H9 (cell line): ENCODE data around the gene POLD1. TPM values are rescaled to one million over a fixed set of nuclear protein-coding genes. Genes with fewer than 3 reads are reported as not detected.

Source experiments
- DNase-seq: peaks from one replicate; pipeline ENCODE4 v3.0.0-alpha.2; 2017
- H2AFZ ChIP-seq: one replicate; pipeline ENCODE4 v1.6.1; 2013; ENCODE audit warnings: mild to moderate bottlenecking, low read length, control low read depth, moderate library complexity
- H2AK5ac ChIP-seq: 2 replicates; pipeline ENCODE4 v1.6.1; 2013; ENCODE audit warnings: low read length, control low read depth, mixed read lengths; ENCODE audit not compliant: insufficient read length
- H2BK120ac ChIP-seq: one replicate; pipeline ENCODE4 v1.6.1; 2013; ENCODE audit warnings: low read depth, mild to moderate bottlenecking, low read length, control low read depth, inconsistent platforms; ENCODE audit not compliant: poor library complexity, severe bottlenecking
- H2BK12ac ChIP-seq: 2 replicates; pipeline ENCODE4 v1.6.1; 2013; ENCODE audit warnings: low read length, control low read depth, mixed read lengths, low read depth; ENCODE audit not compliant: insufficient read length
- H2BK15ac ChIP-seq: 2 replicates; pipeline ENCODE4 v1.6.1; 2013; ENCODE audit warnings: low read depth, low read length, control low read depth
- H2BK20ac ChIP-seq: one replicate; pipeline ENCODE4 v1.6.1; 2013; ENCODE audit warnings: low read depth, mild to moderate bottlenecking, low read length, control low read depth, inconsistent platforms; ENCODE audit not compliant: poor library complexity, severe bottlenecking
- H2BK5ac ChIP-seq: 2 replicates; pipeline ENCODE4 v1.6.1; 2013; ENCODE audit warnings: low read length, control low read depth, mixed read lengths; ENCODE audit not compliant: insufficient read length
- H3K14ac ChIP-seq: 2 replicates; pipeline ENCODE4 v1.6.1; 2013; ENCODE audit warnings: low read length, control low read depth; ENCODE audit not compliant: insufficient read depth
- H3K18ac ChIP-seq: 2 replicates; pipeline ENCODE4 v1.6.1; 2013; ENCODE audit warnings: low read depth, mild to moderate bottlenecking, mixed read lengths, low read length, control low read depth; ENCODE audit not compliant: insufficient read length
- H3K23ac ChIP-seq: 2 replicates; pipeline ENCODE4 v1.6.1; 2013; ENCODE audit warnings: low read length, control low read depth, mixed read lengths, low read depth; ENCODE audit not compliant: insufficient read length
- H3K23me2 ChIP-seq: 2 replicates; pipeline ENCODE4 v1.6.1; 2013; ENCODE audit warnings: low read depth, mild to moderate bottlenecking, mixed read lengths, low read length, control low read depth; ENCODE audit not compliant: insufficient read length, poor library complexity, severe bottlenecking
- H3K27ac ChIP-seq: 2 replicates; pipeline ENCODE4 v1.5.1; 2013; ENCODE audit warnings: low read length, control low read depth, mixed read lengths, low read depth; ENCODE audit not compliant: insufficient read length
- H3K27me3 ChIP-seq: 2 replicates; pipeline ENCODE4 v1.6.1; 2013; ENCODE audit warnings: low read length, control low read depth, inconsistent platforms; ENCODE audit not compliant: insufficient read depth
- H3K4ac ChIP-seq: 2 replicates; pipeline ENCODE4 v1.6.1; 2013; ENCODE audit warnings: low read depth, mild to moderate bottlenecking, control low read depth, inconsistent platforms, low read length, moderate library complexity
- H3K4me1 ChIP-seq: 2 replicates; pipeline ENCODE4 v1.6.1; 2013; ENCODE audit warnings: low read length, control low read depth, inconsistent platforms; ENCODE audit not compliant: insufficient read depth
- H3K4me2 ChIP-seq: 2 replicates; pipeline ENCODE4 v1.6.1; 2013; ENCODE audit warnings: low read length, control low read depth, mixed read lengths; ENCODE audit not compliant: insufficient read length, insufficient read depth
- H3K56ac ChIP-seq: 2 replicates; pipeline ENCODE4 v1.6.1; 2013; ENCODE audit warnings: low read depth, mild to moderate bottlenecking, mixed read lengths, low read length, control low read depth; ENCODE audit not compliant: insufficient read length
- H3K79me1 ChIP-seq: 2 replicates; pipeline ENCODE4 v1.6.1; 2013; ENCODE audit warnings: low read depth, mild to moderate bottlenecking, moderate library complexity, low read length, control low read depth, inconsistent platforms; ENCODE audit not compliant: insufficient read depth, poor library complexity, severe bottlenecking
- H3K79me2 ChIP-seq: 2 replicates; pipeline ENCODE4 v1.6.1; 2013; ENCODE audit warnings: low read length, control low read depth, inconsistent platforms; ENCODE audit not compliant: insufficient read depth
- H3K9ac ChIP-seq: 2 replicates; pipeline ENCODE4 v1.6.1; 2013; ENCODE audit warnings: low read length, control low read depth, mixed read lengths; ENCODE audit not compliant: insufficient read length; ENCODE audit errors: extremely low read depth
- H3K9me3 ChIP-seq: one replicate; pipeline ENCODE4 v1.6.1; 2013; ENCODE audit warnings: low read depth, low read length, inconsistent platforms; ENCODE audit not compliant: control insufficient read depth
- H3T11ph ChIP-seq: one replicate; pipeline ENCODE4 v1.6.1; 2013; ENCODE audit warnings: mild to moderate bottlenecking, low read length, control low read depth, inconsistent platforms
- H4K20me1 ChIP-seq: one replicate; pipeline ENCODE4 v1.6.1; 2013; ENCODE audit not compliant: control insufficient read depth, insufficient read length, insufficient read depth
- H4K5ac ChIP-seq: 2 replicates; pipeline ENCODE4 v1.6.1; 2013; ENCODE audit warnings: low read depth, mild to moderate bottlenecking, mixed read lengths, low read length, control low read depth; ENCODE audit not compliant: insufficient read length
- H4K8ac ChIP-seq: replicated peaks from 2 replicates; pipeline ENCODE4 v1.6.1; 2013; ENCODE audit warnings: low read length, control low read depth, mixed read lengths, low read depth; ENCODE audit not compliant: insufficient read length
- H4K91ac ChIP-seq: 2 replicates; pipeline ENCODE4 v1.6.1; 2013; ENCODE audit warnings: low read depth, mild to moderate bottlenecking, moderate library complexity, mixed read lengths, low read length, control low read depth; ENCODE audit not compliant: insufficient read length
- H3K27ac Mint-ChIP-seq, 3 experiments: 2 replicates in 2 of 3; 3 replicates in 1 of 3; pipeline ENCODE4 v1.8.0; 2020 to 2021; ENCODE audit warnings: mixed read lengths in 3 of 3, mild to moderate bottlenecking in 1 of 3, moderate library complexity in 1 of 3
- H3K27me3 Mint-ChIP-seq: 2 replicates; pipeline ENCODE4 v1.8.0; 2021; ENCODE audit warnings: low read depth, mild to moderate bottlenecking, moderate library complexity, mixed read lengths
- H3K36me3 Mint-ChIP-seq, 3 experiments: 2 replicates in 2 of 3; 3 replicates in 1 of 3; pipeline ENCODE4 v1.8.0; 2020 to 2021; ENCODE audit warnings: low read depth in 3 of 3, mixed read lengths in 3 of 3; ENCODE audit not compliant: insufficient read depth in 1 of 3
- H3K4me1 Mint-ChIP-seq, 2 experiments: 2 replicates each; pipeline ENCODE4 v1.8.0; 2020; ENCODE audit warnings: mixed read lengths in 2 of 2
- H3K4me3 Mint-ChIP-seq, 2 experiments: 2 replicates in 1 of 2; 3 replicates in 1 of 2; pipeline ENCODE4 v1.8.0; 2020 to 2021; ENCODE audit warnings: mild to moderate bottlenecking in 2 of 2, mixed read lengths in 2 of 2, moderate library complexity in 1 of 2
- H3K9me3 Mint-ChIP-seq, 2 experiments: 2 replicates in 1 of 2; 3 replicates in 1 of 2; pipeline ENCODE4 v1.8.0; 2020; ENCODE audit warnings: mild to moderate bottlenecking in 2 of 2, mixed read lengths in 2 of 2, moderate library complexity in 1 of 2
- WGBS: extraction: QIAGEN DNeasy Blood & Tissue Kit; methylation state at CpG from one replicate; pipeline ENCODE4 v1.1.7; 2013; ENCODE audit warnings: missing lambda C conversion rate, low lambda C conversion rate, mixed read lengths; ENCODE audit not compliant: insufficient read length; ENCODE audit errors: extremely low coverage; 5-methylcytosine and 5-hydroxymethylcytosine counted together
- total RNA-seq: library from RNA; stranded (reverse); gene quantifications from 2 replicates; pipeline ENCODE4 v1.2.1, GENCODE V29; 2021
- TF ChIP-seq, protein P1 (sequence below): fragments of 200-600 bp; sonication (generic); conservative IDR thresholded peaks from 3 replicates; pipeline ENCODE4 v1.8.0; 2021; ENCODE audit warnings: antibody characterized with exemption, mild to moderate bottlenecking

The POLD1 gene
- total RNA-seq, 1 experiment from 2014 or later = 165 TPM

DNA sequence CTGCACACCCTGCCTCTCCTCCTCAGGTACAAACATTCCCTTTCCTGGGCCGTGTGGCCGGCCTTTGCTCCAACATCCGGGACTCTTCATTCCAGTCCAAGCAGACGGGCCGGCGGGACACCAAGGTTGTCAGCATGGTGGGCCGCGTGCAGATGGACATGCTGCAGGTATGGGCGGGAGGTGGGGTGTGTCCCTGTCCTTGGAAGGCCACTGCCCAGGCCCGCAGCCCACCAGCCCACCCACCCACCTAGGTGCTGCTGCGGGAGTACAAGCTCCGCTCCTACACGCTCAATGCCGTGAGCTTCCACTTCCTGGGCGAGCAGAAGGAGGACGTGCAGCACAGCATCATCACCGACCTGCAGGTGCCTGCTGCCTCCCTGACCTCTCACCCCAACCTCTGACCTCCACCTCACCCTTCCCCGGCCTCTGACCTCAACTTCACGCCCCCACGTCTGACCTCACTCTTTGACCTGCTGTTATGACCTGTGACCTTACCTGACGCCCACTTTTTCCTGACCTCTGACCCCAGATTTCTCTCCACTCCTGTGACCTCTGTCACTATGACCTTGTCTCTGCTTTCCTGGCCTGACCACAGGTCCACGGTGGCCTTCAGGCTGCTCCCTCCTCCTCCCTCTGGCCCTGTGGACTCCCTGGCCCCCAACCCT, 22.1 kb downstream of the POLD1 start:
- H3K23me2 ChIP-seq = no peaks in the 10 kb centered on the region
- Mint-ChIP-seq H3K36me3 (peaks cover 42 to 72% (median 69%) of the 10 kb centered on the region in 3 experiments), H3K27me3 (no peaks in the 10 kb centered on the region), H3K4me3 (no peak overlapping the region), H3K9me3 (no peaks in the 10 kb centered on the region), H3K4me1 (no peaks in the 10 kb centered on the region), H3K27ac (peak overlapping the region in 1 of 3 experiments; percentile 18; a peak in 2 of 7 replicates)
- no peaks in the 10 kb centered on the region for H3K9me3 ChIP-seq
- no peak overlapping the region for H2BK5ac ChIP-seq
- H2AK5ac ChIP-seq = no peak overlapping the region
- no CpG with 5 or more reads among the region's 22 CpGs for WGBS
- no peak overlapping the region for H2BK120ac ChIP-seq
- H2BK15ac ChIP-seq = no peak overlapping the region
- H3K27ac ChIP-seq = no peak overlapping the region
- DNase-seq = no peak
- no peak overlapping the region for H3K23ac ChIP-seq
- no peak overlapping the region for H3K14ac ChIP-seq
- H3K18ac ChIP-seq = no peak overlapping the region
- no peak overlapping the region for H2AFZ ChIP-seq
- no peaks in the 10 kb centered on the region for H3K79me1 ChIP-seq
- no peak overlapping the region for H2BK20ac ChIP-seq
- H2BK12ac ChIP-seq = no peak overlapping the region
- H4K20me1 ChIP-seq = no peaks in the 10 kb centered on the region
- H3K4ac ChIP-seq = no peak overlapping the region
- H3K4me2 ChIP-seq = no peak overlapping the region
- TF ChIP-seq, protein P1, sequence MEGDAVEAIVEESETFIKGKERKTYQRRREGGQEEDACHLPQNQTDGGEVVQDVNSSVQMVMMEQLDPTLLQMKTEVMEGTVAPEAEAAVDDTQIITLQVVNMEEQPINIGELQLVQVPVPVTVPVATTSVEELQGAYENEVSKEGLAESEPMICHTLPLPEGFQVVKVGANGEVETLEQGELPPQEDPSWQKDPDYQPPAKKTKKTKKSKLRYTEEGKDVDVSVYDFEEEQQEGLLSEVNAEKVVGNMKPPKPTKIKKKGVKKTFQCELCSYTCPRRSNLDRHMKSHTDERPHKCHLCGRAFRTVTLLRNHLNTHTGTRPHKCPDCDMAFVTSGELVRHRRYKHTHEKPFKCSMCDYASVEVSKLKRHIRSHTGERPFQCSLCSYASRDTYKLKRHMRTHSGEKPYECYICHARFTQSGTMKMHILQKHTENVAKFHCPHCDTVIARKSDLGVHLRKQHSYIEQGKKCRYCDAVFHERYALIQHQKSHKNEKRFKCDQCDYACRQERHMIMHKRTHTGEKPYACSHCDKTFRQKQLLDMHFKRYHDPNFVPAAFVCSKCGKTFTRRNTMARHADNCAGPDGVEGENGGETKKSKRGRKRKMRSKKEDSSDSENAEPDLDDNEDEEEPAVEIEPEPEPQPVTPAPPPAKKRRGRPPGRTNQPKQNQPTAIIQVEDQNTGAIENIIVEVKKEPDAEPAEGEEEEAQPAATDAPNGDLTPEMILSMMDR = no peak
- no peak overlapping the region for H4K8ac ChIP-seq
- no peak overlapping the region for H4K5ac ChIP-seq
- H3K4me1 ChIP-seq = no peaks in the 10 kb centered on the region
- no peak overlapping the region for H3K9ac ChIP-seq
- H3T11ph ChIP-seq = no peak overlapping the region
- no peaks in the 10 kb centered on the region for H3K27me3 ChIP-seq
- H3K56ac ChIP-seq = no peak overlapping the region
- H3K79me2 ChIP-seq = no peaks in the 10 kb centered on the region
- H4K91ac ChIP-seq = no peak overlapping the region
